ENCODE measurements around the gene CASP6.

GRCh38 chr4:109738104-109738872, 35.0 kb upstream of the CASP6 start:
- no peak for TF ChIP-seq JUN (IDR thresholded peaks at IDR 0.05; ENCODE audit: low read depth, low read length)
- no peak for TF ChIP-seq SIRT6 (IDR thresholded peaks at IDR 0.05; ENCODE audit: low read length)
- no peak for TF ChIP-seq CTCF (IDR thresholded peaks at IDR 0.05; ENCODE audit: control extremely low read depth in 1 of 3, insufficient read depth in 1 of 3, low read depth in 1 of 3, low read length in 3 of 3)
- TF ChIP-seq YY1 (IDR thresholded peaks at IDR 0.05; ENCODE audit: low read depth, low read length): no peak
- no peak for TF ChIP-seq ATF3 (IDR thresholded peaks at IDR 0.05; ENCODE audit: insufficient read depth, low read depth, low read length)
- no peak for TF ChIP-seq CREB1 (IDR thresholded peaks at IDR 0.05)
- TF ChIP-seq ZNF274 (IDR thresholded peaks at IDR 0.05; ENCODE audit: borderline replicate concordance, extremely low read depth, low read length): no peak
- no peak for TF ChIP-seq POLR2AphosphoS5 (IDR thresholded peaks at IDR 0.05; ENCODE audit: low read depth, low read length)
- no peak for TF ChIP-seq POLR2A (IDR thresholded peaks at IDR 0.05; ENCODE audit: control extremely low read depth in 1 of 2, low read depth in 2 of 2, low read length in 2 of 2)
